Measurements from ENCODE around the gene PDE7B. TPM values are rescaled to one million over a fixed set of nuclear protein-coding genes. Genes with fewer than 3 reads are reported as not detected.
"Not testable (repeated sequence)": the region's sequence is repeated elsewhere in the genome, so short reads cannot be mapped to it uniquely, and the experiment has no call there.

Gene PDE7B
- total RNA-seq, 2 experiments from 2014 or later = 0.38 to 3.5 TPM

GRCh38 chr6:136134268-136134667, 282.8 kb downstream of the PDE7B start:
- ATAC-seq (no peak), DNase-seq (no peak)
- Mint-ChIP-seq H3K4me3 (no peak overlapping the region), H3K27me3 (peaks cover 33% of the 10 kb centered on the region), H3K9me3 (ENCODE audit: low read depth) (no peaks in the 10 kb centered on the region), H3K4me1 (no peaks in the 10 kb centered on the region), H3K27ac (no peak overlapping the region), H3K36me3 (no peaks in the 10 kb centered on the region)
- CTCF ChIA-PET = no interaction called here

GRCh38 chr6:136134751-136135150, 283.2 kb downstream of the PDE7B start:
- Mint-ChIP-seq H3K36me3 (no peaks in the 10 kb centered on the region), H3K27me3 (peaks cover 33% of the 10 kb centered on the region), H3K4me3 (no peak overlapping the region), H3K4me1 (no peaks in the 10 kb centered on the region), H3K9me3 (ENCODE audit: low read depth) (no peaks in the 10 kb centered on the region), H3K27ac (no peak overlapping the region)
- CTCF ChIA-PET = no interaction called here
- DNase-seq (no peak), ATAC-seq (no peak)

- peaks cover 31% of the 10 kb centered on the region for H3K27me3 Mint-ChIP-seq
- no peak overlapping the region for H3K4me3 Mint-ChIP-seq
- DNase-seq = no peak
- no peak overlapping the region for H3K27ac Mint-ChIP-seq
- CTCF ChIA-PET = no interaction called here
- no peaks in the 10 kb centered on the region for H3K4me1 Mint-ChIP-seq
- H3K36me3 Mint-ChIP-seq = no peaks in the 10 kb centered on the region
- H3K9me3 Mint-ChIP-seq (ENCODE audit: low read depth) = no peaks in the 10 kb centered on the region
- no peak for ATAC-seq
These were observed 284.8 kb downstream of the PDE7B start for GRCh38 chr6:136136274-136136673.

GRCh38 chr6:136137008-136137692, 285.6 kb downstream of the PDE7B start:
- Mint-ChIP-seq H3K4me1 (no peaks in the 10 kb centered on the region), H3K4me3 (no peak overlapping the region), H3K36me3 (no peaks in the 10 kb centered on the region), H3K27me3 (peaks cover 34% of the 10 kb centered on the region), H3K27ac (no peak overlapping the region), H3K9me3 (ENCODE audit: low read depth) (no peaks in the 10 kb centered on the region)
- DNase-seq (no peak), ATAC-seq (no peak)
- CTCF ChIA-PET = no interaction called here

- peaks cover 31% of the 10 kb centered on the region for H3K27me3 Mint-ChIP-seq
- no peak overlapping the region for H3K27ac Mint-ChIP-seq
- no peaks in the 10 kb centered on the region for H3K9me3 Mint-ChIP-seq (ENCODE audit: low read depth)
- ATAC-seq (no peak), DNase-seq (no peak)
- no peak overlapping the region for H3K4me3 Mint-ChIP-seq
- no peaks in the 10 kb centered on the region for H3K36me3 Mint-ChIP-seq
- H3K4me1 Mint-ChIP-seq = no peaks in the 10 kb centered on the region
- CTCF ChIA-PET = no interaction called here
These were observed 286.4 kb downstream of the PDE7B start for GRCh38 chr6:136137739-136138402.

- DNase-seq; H3K27ac Mint-ChIP-seq; CTCF ChIA-PET; H3K36me3 Mint-ChIP-seq; H3K4me3 Mint-ChIP-seq; ATAC-seq; H3K4me1 Mint-ChIP-seq; H3K9me3 Mint-ChIP-seq (ENCODE audit: low read depth): not testable (repeated sequence)
- peaks cover 24% of the 10 kb centered on the region for H3K27me3 Mint-ChIP-seq
These were observed 287.6 kb downstream of the PDE7B start for GRCh38 chr6:136139111-136139510.

- DNase-seq = no peak
- H3K27ac Mint-ChIP-seq = no peak overlapping the region
- no peaks in the 10 kb centered on the region for H3K36me3 Mint-ChIP-seq
- H3K4me3 Mint-ChIP-seq = no peak overlapping the region
- H3K9me3 Mint-ChIP-seq (ENCODE audit: low read depth) = no peaks in the 10 kb centered on the region
- H3K27me3 Mint-ChIP-seq = peaks cover 15% of the 10 kb centered on the region
- ATAC-seq = no peak
- CTCF ChIA-PET = interaction anchor here (0.9 kb wide), 1 partner anchor 11 kb away, joined by 3 read pairs; no protein-coding TSS in a partner anchor
- H3K4me1 Mint-ChIP-seq = no peaks in the 10 kb centered on the region
These were observed 292.9 kb downstream of the PDE7B start for GRCh38 chr6:136144251-136145023.

GRCh38 chr6:136146130-136146529, 294.6 kb downstream of the PDE7B start:
- peaks cover 15% of the 10 kb centered on the region for H3K27me3 Mint-ChIP-seq
- no peaks in the 10 kb centered on the region for H3K4me1 Mint-ChIP-seq

GRCh38 chr6:136147342-136147741, 295.8 kb downstream of the PDE7B start:
- peaks cover 11% of the 10 kb centered on the region for H3K27me3 Mint-ChIP-seq
- DNase-seq = no peak
- CTCF ChIA-PET = no interaction called here

More at GRCh38 chr6:136146130-136146529, 294.6 kb downstream of the PDE7B start:
- DNase-seq (no peak), ATAC-seq (no peak)
- CTCF ChIA-PET = no interaction called here
- Mint-ChIP-seq H3K9me3 (ENCODE audit: low read depth) (no peaks in the 10 kb centered on the region), H3K36me3 (no peaks in the 10 kb centered on the region), H3K4me3 (no peak overlapping the region), H3K27ac (no peak overlapping the region)

GRCh38 chr6:136148051-136148450, 296.6 kb downstream of the PDE7B start:
- no peak for ATAC-seq
- Mint-ChIP-seq H3K9me3 (ENCODE audit: low read depth) (no peaks in the 10 kb centered on the region), H3K27me3 (peaks cover 11% of the 10 kb centered on the region), H3K36me3 (no peaks in the 10 kb centered on the region), H3K27ac (no peak overlapping the region), H3K4me1 (no peaks in the 10 kb centered on the region), H3K4me3 (no peak overlapping the region)
- CTCF ChIA-PET = no interaction called here
- DNase-seq = no peak

More at GRCh38 chr6:136147342-136147741, 295.8 kb downstream of the PDE7B start:
- ATAC-seq = no peak
- no peak overlapping the region for H3K4me3 Mint-ChIP-seq
- H3K9me3 Mint-ChIP-seq (ENCODE audit: low read depth) = no peaks in the 10 kb centered on the region
- no peaks in the 10 kb centered on the region for H3K36me3 Mint-ChIP-seq
- H3K27ac Mint-ChIP-seq = no peak overlapping the region
- H3K4me1 Mint-ChIP-seq = no peaks in the 10 kb centered on the region

GRCh38 chr6:136148523-136148922, 297.0 kb downstream of the PDE7B start:
- H3K27me3 Mint-ChIP-seq = peaks cover 11% of the 10 kb centered on the region
- no peaks in the 10 kb centered on the region for H3K9me3 Mint-ChIP-seq (ENCODE audit: low read depth)

GRCh38 chr6:136149311-136149710, 297.8 kb downstream of the PDE7B start:
- no peaks in the 10 kb centered on the region for H3K36me3 Mint-ChIP-seq
- H3K27me3 Mint-ChIP-seq = peaks cover 11% of the 10 kb centered on the region
- DNase-seq (no peak), ATAC-seq (no peak)
- CTCF ChIA-PET = no interaction called here
- no peaks in the 10 kb centered on the region for H3K4me1 Mint-ChIP-seq
- H3K4me3 Mint-ChIP-seq = no peak overlapping the region
- no peaks in the 10 kb centered on the region for H3K9me3 Mint-ChIP-seq (ENCODE audit: low read depth)
- no peak overlapping the region for H3K27ac Mint-ChIP-seq

More at GRCh38 chr6:136148523-136148922, 297.0 kb downstream of the PDE7B start:
- no peak overlapping the region for H3K27ac Mint-ChIP-seq
- ATAC-seq (no peak), DNase-seq (no peak)
- CTCF ChIA-PET = no interaction called here
- H3K4me3 Mint-ChIP-seq = no peak overlapping the region
- no peaks in the 10 kb centered on the region for H3K4me1 Mint-ChIP-seq
- H3K36me3 Mint-ChIP-seq = no peaks in the 10 kb centered on the region

GRCh38 chr6:136150961-136151360, 299.5 kb downstream of the PDE7B start:
- H3K9me3 Mint-ChIP-seq (ENCODE audit: low read depth) = no peaks in the 10 kb centered on the region
- no peak for ATAC-seq
- H3K36me3 Mint-ChIP-seq = no peaks in the 10 kb centered on the region
- no peaks in the 10 kb centered on the region for H3K4me1 Mint-ChIP-seq
- no peak overlapping the region for H3K27ac Mint-ChIP-seq
- H3K27me3 Mint-ChIP-seq = peaks cover 4% of the 10 kb centered on the region
- DNase-seq = no peak
- no peak overlapping the region for H3K4me3 Mint-ChIP-seq
- CTCF ChIA-PET = no interaction called here

Data from activated CD8-positive, alpha-beta memory T cell treated with anti-CD3 and anti-CD28 coated beads, Interleukin-2, amount 10 ng/mL, durations not matched to agents 7 days and 5 days (primary cell).